ENCODE results near the gene ARL5B.
"Not testable (repeated sequence)": the region's sequence is repeated elsewhere in the genome, so short reads cannot be mapped to it uniquely, and the experiment has no call there.

ARL5B gene, protein sequence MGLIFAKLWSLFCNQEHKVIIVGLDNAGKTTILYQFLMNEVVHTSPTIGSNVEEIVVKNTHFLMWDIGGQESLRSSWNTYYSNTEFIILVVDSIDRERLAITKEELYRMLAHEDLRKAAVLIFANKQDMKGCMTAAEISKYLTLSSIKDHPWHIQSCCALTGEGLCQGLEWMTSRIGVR

DNA sequence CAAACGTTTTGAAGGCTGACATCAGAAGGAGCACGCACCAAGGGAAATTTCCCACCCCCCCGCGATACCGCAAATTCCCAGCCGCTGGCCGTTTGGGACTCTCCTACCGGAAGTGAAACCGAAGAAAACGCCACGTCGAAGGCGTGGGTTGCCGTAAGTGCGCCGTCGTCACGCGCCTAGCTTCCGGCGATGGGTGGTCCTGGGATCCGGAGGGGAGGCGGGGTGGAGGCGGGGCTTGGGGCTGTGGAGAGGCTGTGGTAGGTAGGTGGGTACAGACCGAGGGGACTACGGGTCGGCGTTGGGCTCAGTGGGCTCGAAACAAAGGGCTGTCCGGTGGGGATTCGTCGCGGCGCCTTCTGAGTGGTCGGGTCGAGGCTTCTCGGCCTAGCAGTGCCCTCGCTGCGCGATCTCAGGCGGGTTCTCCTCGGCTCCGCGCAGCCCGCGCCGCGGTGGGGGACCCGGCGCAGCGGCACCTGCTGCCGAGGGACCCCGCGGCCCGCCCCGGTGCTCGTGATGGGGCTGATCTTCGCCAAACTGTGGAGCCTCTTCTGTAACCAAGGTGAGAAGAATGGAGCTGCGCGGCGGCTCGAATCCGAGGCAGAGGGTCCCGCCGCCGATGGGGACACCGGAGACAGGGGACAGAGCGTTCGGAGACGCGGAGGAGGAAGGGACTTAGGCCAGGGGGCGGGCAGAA lies at the start of gene ARL5B:
Gene ARL5B (plus strand): TSS at position 307 of the 694 bp plus-strand sequence. CDS start 207 bp downstream, at position 514.
- DNase-seq (ENCODE audit: low spot score), result peak; percentile 96

DNA sequence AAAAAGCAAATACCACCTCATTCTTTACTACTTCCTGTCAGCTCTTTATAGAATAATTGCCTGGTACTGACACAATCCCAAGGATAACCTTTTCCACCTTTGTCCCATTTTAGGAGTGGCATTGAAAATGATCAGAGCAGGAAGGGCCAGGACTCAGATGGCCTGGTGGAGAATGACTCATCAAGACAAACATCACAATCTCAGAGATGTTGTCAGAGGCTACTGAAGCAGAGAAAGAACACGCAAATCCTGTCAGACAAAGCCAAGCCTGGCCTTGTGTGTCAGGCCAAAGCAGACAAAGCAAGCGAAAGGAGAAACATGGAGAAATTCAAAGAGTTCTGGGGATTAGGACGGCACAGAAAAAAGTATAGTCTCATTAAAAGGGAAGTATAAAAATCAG lies 48.7 kb upstream of the ARL5B start:
- DNase-seq (ENCODE audit: low spot score), result peak; percentile 61

DNA sequence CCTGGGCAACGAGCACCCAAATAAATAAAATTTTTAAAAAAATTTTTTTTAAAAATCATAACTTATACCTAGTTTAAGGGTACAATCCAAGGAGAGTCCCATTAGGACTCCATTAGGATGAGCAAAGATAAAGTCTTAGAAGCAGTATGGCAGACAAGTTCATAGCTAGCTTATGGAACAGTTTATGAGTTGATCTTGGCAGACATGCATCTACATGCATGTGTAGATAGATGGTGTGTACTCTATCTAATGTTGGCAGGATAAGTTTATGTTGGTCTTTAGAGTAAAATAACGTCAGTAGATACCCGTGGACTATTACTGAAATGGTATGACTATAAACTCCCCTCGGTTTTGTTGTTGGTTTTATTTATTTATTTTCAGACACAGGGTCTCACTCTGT lies 48.1 kb upstream of the ARL5B start:
- DNase-seq (ENCODE audit: low spot score), result no peak

DNA sequence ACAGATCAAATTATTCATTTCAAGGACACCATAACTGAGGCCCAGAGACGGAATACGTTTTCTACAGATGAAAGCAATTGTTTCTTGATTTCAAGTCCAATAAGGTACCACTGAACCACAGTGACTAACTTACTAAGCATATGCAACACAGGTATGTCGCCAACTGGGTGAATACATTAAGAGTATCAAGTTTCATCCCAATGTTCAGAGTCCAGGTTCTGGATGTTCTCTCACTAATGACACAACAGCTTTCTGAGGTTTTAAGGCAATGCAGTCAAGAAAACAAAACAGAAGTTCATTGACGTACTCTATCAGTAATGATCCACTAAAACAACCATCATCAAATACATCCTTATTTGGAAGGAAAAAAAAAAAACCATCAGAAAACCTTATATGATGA lies 43.6 kb upstream of the ARL5B start:
- DNase-seq (ENCODE audit: low spot score), result no peak

DNA sequence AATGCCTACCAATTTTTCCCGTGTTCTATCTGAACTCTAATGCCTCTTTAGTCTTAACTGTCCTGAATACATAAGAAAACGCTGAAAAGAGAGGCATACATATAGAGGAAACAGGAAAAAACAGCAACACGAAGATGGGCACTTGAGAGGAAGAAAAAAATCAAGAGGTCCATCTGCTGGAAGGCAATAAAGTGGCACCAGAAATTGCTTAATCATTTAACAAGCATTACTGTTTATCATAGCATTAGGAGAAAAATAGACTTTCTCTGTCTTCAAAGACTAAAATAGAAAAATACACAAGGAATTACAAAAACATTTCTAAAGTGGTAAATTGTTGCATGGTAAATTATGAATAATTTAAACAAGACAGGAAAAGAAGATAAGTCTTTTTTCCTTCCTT lies 42.9 kb upstream of the ARL5B start:
- DNase-seq (ENCODE audit: low spot score), result no peak

DNA sequence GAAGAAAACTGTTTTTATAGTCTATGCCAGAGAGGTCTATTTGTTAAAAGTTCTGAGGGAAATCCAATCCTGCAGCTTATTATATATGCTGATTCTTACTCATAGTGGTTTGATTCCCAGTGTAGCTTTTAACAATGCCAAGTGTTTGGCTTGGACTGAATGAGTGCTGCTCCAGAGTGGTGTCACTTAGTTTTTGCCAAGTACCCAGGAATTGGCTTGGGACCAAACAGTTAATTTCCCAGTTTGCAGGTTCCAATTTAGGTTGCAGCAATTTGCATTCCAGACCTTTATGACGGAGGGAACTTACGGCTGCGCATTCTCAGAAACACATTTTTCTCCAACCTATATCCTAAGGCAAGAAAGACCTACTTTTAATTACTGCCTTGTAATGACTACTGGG lies 40.2 kb upstream of the ARL5B start:
- DNase-seq (ENCODE audit: low spot score), result no peak

DNA sequence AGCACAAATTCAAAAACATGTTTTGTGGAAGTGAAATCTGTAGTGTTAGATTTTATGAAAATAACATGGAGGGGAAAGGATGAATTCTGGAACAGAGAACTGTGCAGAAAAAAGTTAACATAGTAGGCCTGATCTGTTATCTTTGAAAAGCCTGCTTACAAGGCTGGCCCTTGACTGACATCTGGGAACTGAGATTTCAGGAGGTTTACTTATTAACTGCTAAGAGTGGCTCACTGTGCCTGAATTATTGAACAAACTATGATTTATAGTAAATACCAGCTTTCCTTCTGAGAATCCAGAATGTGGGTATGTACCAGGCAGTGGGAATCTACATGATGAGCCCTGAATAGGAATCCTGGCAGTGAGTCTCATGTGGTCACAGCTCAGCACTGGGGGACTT lies 38.4 kb upstream of the ARL5B start:
- no peak for DNase-seq (ENCODE audit: low spot score)

DNA sequence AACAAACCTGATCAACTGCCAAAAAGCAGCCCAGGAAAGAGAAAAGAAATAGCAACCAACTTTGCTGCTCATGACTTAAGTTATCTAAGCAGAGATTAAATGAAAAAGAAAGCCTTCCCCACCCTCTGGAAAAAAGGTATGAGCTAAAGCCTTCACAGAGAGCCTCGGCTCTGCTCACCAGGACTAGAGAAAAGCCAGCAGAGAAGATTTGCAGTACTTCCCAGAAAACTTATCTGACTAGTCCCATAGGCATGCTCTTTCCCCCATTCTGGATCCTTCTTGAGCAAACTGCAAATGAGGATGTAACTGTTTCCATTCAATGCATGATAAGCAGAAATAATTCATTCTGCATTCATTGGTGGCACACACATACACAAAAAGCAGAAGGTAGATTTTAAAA lies 35.6 kb upstream of the ARL5B start:
- DNase-seq (ENCODE audit: low spot score), result peak; percentile 26

DNA sequence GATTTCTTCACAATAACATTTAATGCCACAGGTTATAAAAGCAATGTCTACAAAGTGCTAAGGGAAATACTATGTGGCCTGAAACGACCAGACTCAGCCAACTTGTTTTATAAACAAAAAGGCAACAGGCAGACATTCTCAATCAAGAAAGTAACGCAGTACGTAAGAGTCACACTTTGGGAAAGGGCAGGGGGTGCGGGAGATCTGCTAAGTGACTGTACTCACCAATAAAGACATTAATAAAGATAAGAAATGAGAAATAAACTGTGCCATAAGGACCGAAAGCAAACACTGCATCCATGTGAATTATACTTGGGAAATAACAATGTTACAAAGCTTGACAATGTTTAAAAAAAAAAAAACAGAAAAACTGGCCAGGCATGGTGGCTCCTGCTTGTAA lies 33.3 kb upstream of the ARL5B start:
- DNase-seq (ENCODE audit: low spot score), result no peak

DNA sequence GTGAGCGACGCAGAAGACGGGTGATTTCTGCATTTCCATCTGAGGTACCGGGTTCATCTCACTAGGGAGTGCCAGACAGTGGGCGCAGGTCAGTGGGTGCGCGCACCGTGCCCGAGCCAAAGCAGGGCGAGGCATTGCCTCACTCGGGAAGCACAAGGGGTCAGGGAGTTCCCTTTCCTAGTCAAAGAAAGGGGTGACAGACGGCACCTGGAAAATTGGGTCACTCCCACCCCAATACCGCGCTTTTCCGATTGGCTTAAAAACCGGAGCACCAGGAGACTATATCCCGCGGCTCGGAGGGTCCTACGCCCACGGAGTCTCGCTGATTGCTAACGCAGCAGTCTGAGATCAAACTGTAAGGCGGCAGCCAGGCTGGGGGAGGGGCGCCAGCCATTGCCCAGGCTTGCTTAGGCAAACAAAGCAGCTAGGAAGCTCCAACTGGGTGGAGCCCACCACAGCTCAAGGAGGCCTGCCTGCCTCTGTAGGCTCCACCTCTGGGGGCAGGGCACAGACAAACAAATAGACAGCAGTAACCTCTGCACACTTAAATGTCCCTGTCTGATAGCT lies 31.7 kb upstream of the ARL5B start:
- DNase-seq (ENCODE audit: low spot score), result not testable (repeated sequence)

DNA sequence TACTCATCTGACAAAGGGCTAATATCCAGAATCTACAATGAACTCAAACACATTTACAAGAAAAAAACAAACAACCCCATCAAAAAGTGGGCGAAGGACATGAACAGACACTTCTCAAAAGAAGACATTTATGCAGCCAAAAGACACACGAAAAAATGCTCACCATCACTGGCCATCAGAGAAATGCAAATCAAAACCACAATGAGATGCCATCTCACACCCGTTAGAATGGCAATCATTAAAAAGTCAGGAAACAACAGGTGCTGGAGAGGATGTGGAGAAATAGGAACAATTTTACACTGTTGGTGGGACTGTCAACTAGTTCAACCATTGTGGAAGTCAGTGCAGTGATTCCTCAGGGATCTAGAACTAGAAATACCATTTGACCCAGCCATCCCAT lies 26.7 kb upstream of the ARL5B start:
- not testable (repeated sequence) for DNase-seq (ENCODE audit: low spot score)

DNA sequence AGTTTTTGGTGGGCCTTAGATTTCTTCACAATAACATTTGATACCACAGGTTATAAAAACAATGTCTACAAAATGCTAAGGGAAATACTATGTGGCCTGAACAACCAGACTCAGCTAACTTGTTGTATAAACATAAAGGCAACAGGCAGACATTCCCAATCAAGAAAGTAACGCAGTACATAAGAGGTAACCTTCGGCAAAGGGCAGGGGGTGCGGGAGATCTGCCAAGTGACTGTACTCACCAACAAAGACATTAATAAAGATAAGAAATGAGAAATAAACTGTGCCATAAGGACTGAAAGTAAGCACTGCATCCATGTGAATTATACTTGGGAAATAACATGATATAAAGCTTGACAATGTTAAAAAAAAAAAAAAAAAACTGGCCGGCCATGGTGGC lies 23.2 kb upstream of the ARL5B start:
- no peak for DNase-seq (ENCODE audit: low spot score)

DNA sequence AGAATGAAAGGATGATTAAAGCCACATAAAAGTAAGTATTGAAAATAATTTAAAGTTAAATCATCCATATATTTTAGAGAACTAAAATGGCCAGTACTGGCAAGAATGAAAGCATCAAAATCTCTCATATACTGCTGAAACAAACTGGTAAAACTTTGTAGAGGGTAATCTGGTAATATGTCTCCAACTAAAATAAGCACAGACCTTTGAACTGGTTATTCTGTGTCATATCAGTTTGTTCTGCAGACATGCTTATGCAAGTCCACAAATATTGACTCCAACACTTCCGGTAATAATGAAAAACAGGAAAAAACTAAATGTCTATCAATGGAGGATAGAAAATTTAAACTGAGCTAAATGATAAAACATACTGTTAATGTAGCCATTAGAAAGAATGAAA lies 21.8 kb upstream of the ARL5B start:
- DNase-seq (ENCODE audit: low spot score), result not testable (repeated sequence)

DNA sequence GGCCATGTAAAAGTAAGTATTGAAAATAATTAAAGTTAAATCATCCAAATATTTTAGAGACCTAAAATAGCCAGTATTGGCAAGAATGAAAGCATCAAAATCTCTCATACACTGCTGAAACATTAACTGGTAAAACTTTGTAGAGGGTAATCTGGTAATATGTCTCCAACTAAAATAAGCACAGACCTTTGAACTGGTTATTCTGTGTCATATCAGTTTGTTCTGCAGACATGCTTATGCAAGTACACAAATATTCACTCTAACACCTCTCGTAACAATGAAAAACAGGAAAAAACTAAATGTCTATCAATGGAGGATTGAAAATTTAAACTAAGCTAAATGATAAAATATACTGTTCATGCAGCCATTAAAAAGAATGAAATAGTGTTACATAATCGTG lies 19.5 kb upstream of the ARL5B start:
- not testable (repeated sequence) for DNase-seq (ENCODE audit: low spot score)

DNA sequence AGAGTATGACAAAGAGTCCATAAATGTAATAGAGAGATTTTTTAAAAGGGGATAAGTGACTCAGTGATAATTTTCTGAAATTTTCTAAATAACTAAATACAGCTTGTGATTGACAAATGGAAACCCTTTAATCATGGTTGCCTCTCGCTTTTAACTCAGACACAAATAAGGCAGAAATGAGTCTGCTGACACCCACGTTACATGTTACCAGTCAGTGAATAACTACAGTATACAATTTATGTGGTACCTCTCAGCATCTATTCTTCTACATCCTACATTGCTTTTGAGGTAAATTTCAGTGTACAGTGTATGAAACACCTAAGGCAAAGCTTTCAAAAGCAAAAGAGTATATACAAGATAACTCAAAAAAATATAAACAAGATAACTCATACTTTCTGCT lies 12.1 kb upstream of the ARL5B start:
- DNase-seq (ENCODE audit: low spot score), result no peak

DNA sequence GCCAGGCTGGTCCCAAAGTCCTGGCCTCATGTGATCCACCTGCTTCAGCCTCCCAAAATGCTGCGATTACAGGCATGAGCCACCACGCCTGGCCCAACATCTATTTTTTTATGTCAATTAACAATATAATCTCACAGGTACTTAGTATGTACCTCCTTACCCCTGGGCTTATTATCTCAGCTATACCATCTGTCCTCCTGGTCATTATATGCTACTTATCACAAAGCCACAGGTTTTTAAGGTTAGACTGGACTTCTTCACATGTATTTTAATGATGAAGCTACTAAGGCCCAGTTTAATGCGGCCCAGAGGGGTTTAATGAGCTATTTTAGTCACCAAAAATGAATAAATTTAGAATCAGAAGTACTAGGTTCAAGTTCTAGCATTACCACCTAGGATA lies 11.3 kb upstream of the ARL5B start:
- DNase-seq (ENCODE audit: low spot score), result no peak

DNA sequence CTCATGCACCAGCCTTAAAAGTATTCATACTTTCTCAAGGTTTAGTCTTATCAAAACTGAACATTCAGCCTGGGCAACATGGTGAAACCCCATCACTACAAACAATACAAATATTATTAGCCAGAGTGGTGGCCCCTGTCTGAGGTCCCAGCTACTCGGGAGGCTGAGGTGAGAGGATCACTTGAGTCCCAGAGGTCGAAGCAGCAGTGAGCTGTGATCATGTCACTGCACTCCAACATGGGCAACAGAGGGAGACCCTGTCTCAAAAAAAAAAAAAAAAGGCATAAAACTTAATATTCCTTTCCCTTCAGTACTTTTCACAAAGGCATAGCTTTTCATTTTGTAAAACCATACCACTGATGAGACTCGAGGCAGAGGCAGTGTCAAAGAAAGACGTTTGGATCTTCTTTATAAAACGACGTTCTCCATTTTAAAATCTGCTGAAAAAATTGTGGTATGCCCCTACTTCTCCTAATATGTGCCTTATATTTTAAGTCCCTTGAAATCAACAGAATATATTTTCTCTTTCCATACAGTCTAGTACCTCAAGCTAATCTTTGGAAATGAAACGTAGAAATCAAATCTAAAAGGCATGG lies 9.8 kb upstream of the ARL5B start:
- no peak for DNase-seq (ENCODE audit: low spot score)

DNA sequence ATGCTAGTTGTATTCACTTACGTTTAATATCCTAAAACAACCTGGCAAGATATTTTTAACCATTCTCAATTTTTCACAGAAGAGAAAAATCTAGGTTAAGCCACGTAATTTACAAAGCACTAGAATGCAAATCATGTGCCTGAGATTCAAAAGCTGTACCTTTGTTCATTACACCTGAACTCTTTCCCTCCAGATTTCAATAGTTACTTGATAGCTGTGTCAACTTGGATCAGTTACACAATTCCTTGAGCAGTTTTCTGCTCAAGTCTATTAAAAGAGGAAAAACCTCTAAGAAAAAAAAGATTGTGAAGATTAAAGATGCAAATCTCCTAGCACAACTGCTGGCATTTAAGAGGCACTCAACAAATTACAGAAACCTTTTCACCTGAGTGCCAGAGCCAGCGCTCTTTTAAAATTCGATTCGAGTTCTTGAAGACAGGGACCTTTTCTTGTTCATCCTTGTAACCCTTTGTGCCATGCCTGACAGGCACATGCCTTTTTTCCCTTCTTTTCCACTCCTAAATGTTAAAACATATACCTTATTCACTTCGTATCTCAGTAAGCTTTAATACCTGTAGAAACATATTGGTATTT lies 8.7 kb upstream of the ARL5B start:
- DNase-seq (ENCODE audit: low spot score), result no peak

DNA sequence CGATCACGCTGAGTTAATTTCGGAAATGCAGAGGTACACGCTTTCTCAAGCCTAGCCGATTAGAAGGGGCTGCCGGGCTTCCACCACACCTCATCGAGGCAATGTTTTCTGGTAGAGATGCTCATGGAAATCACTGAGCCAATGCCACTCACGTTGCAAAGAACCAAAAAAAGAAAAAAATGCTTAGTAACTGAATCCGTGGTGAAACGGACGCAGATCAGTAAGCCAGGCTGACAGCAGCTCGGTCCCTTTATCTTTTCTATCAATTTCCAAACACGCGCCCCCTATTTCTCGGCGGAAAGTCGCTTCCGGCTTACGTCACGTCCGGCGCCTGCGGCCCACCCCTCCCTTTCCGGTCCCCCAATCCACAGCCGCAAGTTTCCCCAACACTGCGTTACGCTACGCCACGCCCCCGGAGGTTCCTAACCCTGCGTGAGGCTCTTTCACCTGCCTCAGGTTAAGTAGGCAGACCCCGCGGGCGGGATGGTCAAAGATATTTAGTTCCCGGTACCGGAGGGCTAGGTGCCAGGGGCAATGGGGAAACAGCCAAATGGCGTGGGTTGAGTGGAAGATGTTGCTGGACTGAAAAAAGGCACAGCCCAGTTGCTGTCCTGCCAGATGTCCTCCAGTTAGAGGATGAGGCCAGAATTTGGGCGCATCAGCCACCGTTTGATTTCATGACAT lies 7.8 kb upstream of the ARL5B start, which contains the start of gene NSUN6:
Gene NSUN6 (minus strand): TSS at position 264 of the 684 bp plus-strand sequence. CDS start 384 bp downstream, outside the sequence.
- peak; percentile 93 for DNase-seq (ENCODE audit: low spot score)

DNA sequence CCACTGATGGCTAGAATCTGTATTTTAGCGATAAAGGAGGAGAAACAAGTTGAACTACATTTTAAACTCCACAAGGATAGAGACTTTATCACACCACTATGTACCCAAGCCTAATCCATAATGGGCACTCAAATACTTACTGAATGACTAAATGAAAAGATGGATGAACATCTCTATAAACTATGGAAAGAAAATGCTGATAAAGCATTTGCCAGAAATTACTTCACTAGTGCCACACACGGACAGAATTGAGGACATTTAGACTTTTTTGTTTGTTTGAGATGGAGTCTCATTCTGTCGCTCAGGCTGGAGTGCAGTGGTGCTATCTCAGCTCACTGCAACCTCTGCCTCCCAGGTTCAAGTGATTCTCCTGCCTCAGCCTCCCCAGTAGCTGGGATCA lies 6.1 kb upstream of the ARL5B start:
- no peak for DNase-seq (ENCODE audit: low spot score)

DNA sequence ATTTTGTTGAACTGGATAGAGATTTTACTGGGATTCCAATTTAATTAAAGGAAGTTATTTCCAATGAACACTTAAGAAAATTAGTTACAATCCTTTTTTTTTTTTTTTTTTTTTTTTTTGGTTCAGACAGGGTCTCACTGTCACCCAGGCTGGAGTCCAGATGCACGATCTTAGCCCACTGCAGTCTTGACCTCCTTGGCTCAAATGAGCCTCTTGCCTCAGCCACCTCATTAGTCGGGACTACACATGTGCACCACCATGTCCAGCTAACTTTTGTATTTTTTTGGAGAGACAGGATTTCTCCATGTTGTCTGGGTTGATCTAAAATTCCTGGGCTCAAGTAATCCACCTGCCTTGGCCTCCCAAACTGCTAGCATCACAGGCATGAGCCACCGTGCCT lies 2.5 kb upstream of the ARL5B start:
- no peak for DNase-seq (ENCODE audit: low spot score)

Measured in AG20443 (cell line).